ENCODE data around the gene FBXL7.
A peak's percentile ranks its signal among the peaks of the same experiment; 100 is the strongest.

FBXL7 gene

DNA sequence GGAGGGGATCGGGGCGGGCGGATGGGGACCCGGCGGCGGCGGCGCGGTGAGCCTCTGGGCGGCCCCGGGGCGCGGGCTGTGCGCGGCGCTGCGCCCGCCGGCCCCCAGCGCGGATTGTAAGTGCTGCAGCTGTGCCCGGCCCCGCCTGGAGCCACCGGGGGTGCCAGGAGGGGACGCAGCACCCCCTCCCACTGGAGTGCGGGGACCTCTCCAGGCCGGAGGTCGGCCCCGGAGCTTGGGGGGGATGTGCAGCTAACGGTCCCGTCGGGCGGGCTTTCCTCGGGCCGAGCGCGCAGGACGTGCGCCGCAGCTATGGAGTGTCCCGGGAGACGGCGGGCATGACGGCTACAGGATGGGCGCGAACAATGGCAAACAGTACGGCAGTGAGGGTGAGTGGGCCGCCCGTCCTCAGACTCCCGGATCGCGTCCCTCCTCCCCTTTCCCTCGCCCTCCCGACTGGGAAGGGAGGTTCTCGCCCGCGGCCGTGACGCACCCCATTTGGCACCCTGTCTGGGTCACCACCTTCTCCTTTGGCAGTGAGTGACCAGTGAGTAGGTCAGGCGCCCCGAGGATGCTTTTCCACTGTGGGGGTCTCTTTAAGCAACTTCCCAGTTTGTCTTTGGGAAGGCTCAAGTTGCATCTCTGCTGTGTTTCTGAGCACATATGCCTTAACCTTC is 483 bp downstream of the FBXL7 start:
- Histone ChIP-seq H3K9ac (ENCODE audit: low read depth, low read length) (peak overlapping the region; percentile 75), H3K27me3 (ENCODE audit: insufficient read depth, low read length, poor library complexity) (no peaks in the 10 kb centered on the region), H3K27ac (ENCODE audit: low read length) (peak overlapping the region; percentile 73), H3K36me3 (ENCODE audit: insufficient read depth, low read length) (peaks cover 6% of the 10 kb centered on the region), H3K4me3 (ENCODE audit: low read depth in 1 of 2, low read length in 2 of 2) (peak overlapping the region; percentile 50 to 89), H4K20me1 (ENCODE audit: insufficient read depth, low read length) (peaks cover 3% of the 10 kb centered on the region; the same call in 1 of the 2 replicates), H3K4me2 (ENCODE audit: insufficient read depth, low read length) (peak overlapping the region; percentile 87), H3K4me1 (ENCODE audit: insufficient read depth, low read length) (peaks cover 38% of the 10 kb centered on the region), H2AFZ (ENCODE audit: low read depth, low read length) (peak overlapping the region; percentile 87), H3K9me3 (ENCODE audit: insufficient read depth, low read length, severe bottlenecking) (no peaks in the 10 kb centered on the region), H3K79me2 (ENCODE audit: insufficient read depth, low read length) (peaks cover 39% of the 10 kb centered on the region)
- peak; percentile 77 for ATAC-seq (ENCODE audit: insufficient read depth, low read depth)
- peak; percentile 48 for DNase-seq
- TF ChIP-seq EZH2 (IDR thresholded peaks at IDR 0.05; ENCODE audit: borderline replicate concordance, low read depth, low read length, severe bottlenecking), result no peak
- TF ChIP-seq, protein P1, sequence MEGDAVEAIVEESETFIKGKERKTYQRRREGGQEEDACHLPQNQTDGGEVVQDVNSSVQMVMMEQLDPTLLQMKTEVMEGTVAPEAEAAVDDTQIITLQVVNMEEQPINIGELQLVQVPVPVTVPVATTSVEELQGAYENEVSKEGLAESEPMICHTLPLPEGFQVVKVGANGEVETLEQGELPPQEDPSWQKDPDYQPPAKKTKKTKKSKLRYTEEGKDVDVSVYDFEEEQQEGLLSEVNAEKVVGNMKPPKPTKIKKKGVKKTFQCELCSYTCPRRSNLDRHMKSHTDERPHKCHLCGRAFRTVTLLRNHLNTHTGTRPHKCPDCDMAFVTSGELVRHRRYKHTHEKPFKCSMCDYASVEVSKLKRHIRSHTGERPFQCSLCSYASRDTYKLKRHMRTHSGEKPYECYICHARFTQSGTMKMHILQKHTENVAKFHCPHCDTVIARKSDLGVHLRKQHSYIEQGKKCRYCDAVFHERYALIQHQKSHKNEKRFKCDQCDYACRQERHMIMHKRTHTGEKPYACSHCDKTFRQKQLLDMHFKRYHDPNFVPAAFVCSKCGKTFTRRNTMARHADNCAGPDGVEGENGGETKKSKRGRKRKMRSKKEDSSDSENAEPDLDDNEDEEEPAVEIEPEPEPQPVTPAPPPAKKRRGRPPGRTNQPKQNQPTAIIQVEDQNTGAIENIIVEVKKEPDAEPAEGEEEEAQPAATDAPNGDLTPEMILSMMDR (IDR thresholded peaks at IDR 0.05; ENCODE audit: borderline replicate concordance, extremely low read depth, low read length, poor library complexity, severe bottlenecking), result no peak

DNA sequence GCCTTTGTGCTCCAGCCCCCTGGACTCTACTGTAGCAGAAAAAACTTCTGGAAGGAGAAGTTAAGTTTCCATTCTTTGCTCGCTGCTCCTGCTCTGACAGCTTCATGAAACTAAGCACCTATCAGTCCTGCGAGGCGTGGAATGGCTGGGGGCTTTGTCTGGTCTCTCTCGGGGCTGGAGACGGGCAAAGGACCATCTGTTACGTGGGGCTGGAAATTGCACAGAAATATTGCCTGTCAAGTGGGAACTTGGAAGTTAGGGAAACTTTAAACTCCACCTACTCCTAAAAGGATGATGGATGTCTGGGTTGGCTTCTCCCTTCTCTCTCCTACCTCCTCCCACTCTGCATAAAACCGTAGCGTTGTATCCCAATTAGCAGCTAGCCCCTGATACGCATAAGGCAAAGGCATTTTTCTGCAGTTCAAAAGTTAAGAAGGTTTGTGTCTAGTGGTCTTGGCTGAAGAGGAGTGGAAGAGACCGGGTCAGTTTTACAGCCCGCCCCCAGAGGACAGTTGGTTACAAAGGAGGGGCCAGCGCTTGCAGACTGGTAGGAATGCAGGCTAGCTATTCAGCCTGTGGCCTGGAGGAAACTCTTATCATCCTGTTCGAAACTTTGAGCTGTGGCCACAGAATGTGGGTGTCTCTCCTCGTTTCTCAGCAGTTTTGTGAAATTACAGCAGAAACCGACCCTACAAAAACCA is 1.3 kb downstream of the FBXL7 start:
- no peak for TF ChIP-seq EZH2 (IDR thresholded peaks at IDR 0.05; ENCODE audit: borderline replicate concordance, low read depth, low read length, severe bottlenecking)
- TF ChIP-seq, protein P1 (IDR thresholded peaks at IDR 0.05; ENCODE audit: borderline replicate concordance, extremely low read depth, low read length, poor library complexity, severe bottlenecking), result no peak
- H3K27me3 ChIP-seq (ENCODE audit: insufficient read depth, low read length, poor library complexity), result no peaks in the 10 kb centered on the region
- peak overlapping the region; percentile 87 for H2AFZ ChIP-seq (ENCODE audit: low read depth, low read length)
- peaks cover 6% of the 10 kb centered on the region for H3K36me3 ChIP-seq (ENCODE audit: insufficient read depth, low read length)
- ATAC-seq (ENCODE audit: insufficient read depth, low read depth) (no peak; the same call in 2 of the 3 replicates), DNase-seq (peak; percentile 19)
- H3K4me2 ChIP-seq (ENCODE audit: insufficient read depth, low read length), result peak overlapping the region; percentile 87
- H3K9ac ChIP-seq (ENCODE audit: low read depth, low read length), result peak overlapping the region; percentile 75
- H3K4me1 ChIP-seq (ENCODE audit: insufficient read depth, low read length), result peaks cover 38% of the 10 kb centered on the region
- H3K4me3 ChIP-seq (ENCODE audit: low read depth in 1 of 2, low read length in 2 of 2), result peak overlapping the region; percentile 22 to 89
- peak overlapping the region; percentile 69 for H3K27ac ChIP-seq (ENCODE audit: low read length)
- H3K79me2 ChIP-seq (ENCODE audit: insufficient read depth, low read length), result peaks cover 41% of the 10 kb centered on the region
- peaks cover 3% of the 10 kb centered on the region; the same call in 1 of the 2 replicates for H4K20me1 ChIP-seq (ENCODE audit: insufficient read depth, low read length)
- no peaks in the 10 kb centered on the region for H3K9me3 ChIP-seq (ENCODE audit: insufficient read depth, low read length, severe bottlenecking)

DNA sequence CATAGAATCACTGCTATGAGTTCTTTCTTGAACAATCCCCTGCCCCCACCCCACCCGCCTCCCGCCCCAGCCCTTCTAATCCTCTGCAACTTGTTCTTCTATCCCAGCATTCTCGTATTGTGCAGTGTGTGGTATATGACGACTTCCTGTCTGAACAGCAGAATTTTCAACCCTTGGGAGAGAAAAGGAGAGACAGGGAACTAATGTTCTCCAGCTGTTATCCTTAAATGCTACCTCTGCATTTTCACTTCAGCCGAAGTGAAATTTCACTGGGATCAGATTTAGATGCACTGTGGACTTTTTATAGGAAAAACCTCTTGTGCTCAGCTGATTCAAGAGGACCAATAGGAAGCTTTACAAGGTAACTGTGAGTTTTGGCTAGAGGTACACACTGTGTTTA is 2.2 kb downstream of the FBXL7 start:
- Histone ChIP-seq H3K27me3 (ENCODE audit: insufficient read depth, low read length, poor library complexity) (no peaks in the 10 kb centered on the region), H3K4me3 (ENCODE audit: low read depth in 1 of 2, low read length in 2 of 2) (0 out of 4 replicates have a peak overlapping the region, but pooled peaks of 1 of the 2 experiments have one; percentile 23), H3K4me2 (ENCODE audit: insufficient read depth, low read length) (peak overlapping the region; percentile 87), H3K9me3 (ENCODE audit: insufficient read depth, low read length, severe bottlenecking) (no peaks in the 10 kb centered on the region), H3K27ac (ENCODE audit: low read length) (no peak overlapping the region; the same call in 1 of the 2 replicates), H4K20me1 (ENCODE audit: insufficient read depth, low read length) (peaks cover 3% of the 10 kb centered on the region; the same call in 1 of the 2 replicates), H3K79me2 (ENCODE audit: insufficient read depth, low read length) (peaks cover 41% of the 10 kb centered on the region), H3K9ac (ENCODE audit: low read depth, low read length) (no peak overlapping the region), H2AFZ (ENCODE audit: low read depth, low read length) (no peak overlapping the region), H3K36me3 (ENCODE audit: insufficient read depth, low read length) (peaks cover 6% of the 10 kb centered on the region), H3K4me1 (ENCODE audit: insufficient read depth, low read length) (peaks cover 38% of the 10 kb centered on the region)
- no peak for TF ChIP-seq EZH2 (IDR thresholded peaks at IDR 0.05; ENCODE audit: borderline replicate concordance, low read depth, low read length, severe bottlenecking)
- TF ChIP-seq, protein P1 (IDR thresholded peaks at IDR 0.05; ENCODE audit: borderline replicate concordance, extremely low read depth, low read length, poor library complexity, severe bottlenecking), result no peak
- DNase-seq (peak; percentile 12), ATAC-seq (ENCODE audit: insufficient read depth, low read depth) (no peak)

Measured in DND-41 (cell line).